Measurements from ENCODE around the gene TFB1M. TPM values are rescaled to one million over a fixed set of nuclear protein-coding genes. Genes with fewer than 3 reads are reported as not detected.

Gene TFB1M
- total and polyA plus RNA-seq, 7 donors, result 10.7 to 22.2 (median 15.1) TPM

- WGBS, 2 donors, result 92% methylated on average over 7 of the region's 7 CpGs
- H3K27me3 ChIP-seq, result no peaks in the 10 kb centered on the region
- no peak overlapping the region for H3K4me3 ChIP-seq
- intact Hi-C loops (cut with DNase I), result loop anchor here (10.0 kb wide), 2 partner anchors 380 to 570 kb away; no protein-coding TSS in a partner anchor
- DNase-seq, result no peak
- no peaks in the 10 kb centered on the region for H3K9me3 ChIP-seq
- no peak for TF ChIP-seq EP300 (IDR thresholded peaks at IDR 0.05)
- TF ChIP-seq POLR2AphosphoS5 (IDR thresholded peaks at IDR 0.05), result no peak
- TF ChIP-seq CTCF (IDR thresholded peaks at IDR 0.05), result no peak
- H3K36me3 ChIP-seq, result no peaks in the 10 kb centered on the region
- peaks cover 0 to 48% (median 28%) of the 10 kb centered on the region in 4 donors for H3K4me1 ChIP-seq
- H3K27ac ChIP-seq, result peak overlapping the region; percentile 4 to 83 (median 60)
Measured at GRCh38 chr6:155245193-155245592, 69.1 kb downstream of the TFB1M start.

GRCh38 chr6:155244434-155244833, 69.8 kb downstream of the TFB1M start:
- Histone ChIP-seq H3K36me3 (no peaks in the 10 kb centered on the region), H3K4me3 (no peak overlapping the region), H3K27me3 (no peaks in the 10 kb centered on the region), H3K4me1 (peaks cover 0 to 49% (median 29%) of the 10 kb centered on the region in 4 donors), H3K27ac (peak overlapping the region; percentile 5 to 83 (median 60)), H3K9me3 (no peaks in the 10 kb centered on the region)
- intact Hi-C loops (cut with DNase I), result loop anchor here (10.0 kb wide), 2 partner anchors 380 to 570 kb away; no protein-coding TSS in a partner anchor
- DNase-seq, result no peak
- 81 to 85% methylated on average over 4 of the region's 4 CpGs for WGBS, 2 donors
- no peak for TF ChIP-seq POLR2AphosphoS5 (IDR thresholded peaks at IDR 0.05)
- no peak for TF ChIP-seq EP300 (IDR thresholded peaks at IDR 0.05)
- TF ChIP-seq POLR2A (IDR thresholded peaks at IDR 0.05), result no peak
- TF ChIP-seq CTCF (IDR thresholded peaks at IDR 0.05), result no peak

GRCh38 chr6:155241966-155242365, 72.3 kb downstream of the TFB1M start:
- peak overlapping the region; percentile 44 to 83 (median 69) for H3K27ac ChIP-seq
- intact Hi-C loops (cut with DNase I), result loop anchor here (10.0 kb wide), 2 partner anchors 377 to 567 kb away; no protein-coding TSS in a partner anchor

GRCh38 chr6:155240905-155241600, 73.2 kb downstream of the TFB1M start:
- no peak for DNase-seq
- WGBS, 2 donors, result 91 to 94% methylated on average over 19 of the region's 19 CpGs
- no peaks in the 10 kb centered on the region for H3K27me3 ChIP-seq
- intact Hi-C loops (cut with DNase I), result loop anchor here (10.0 kb wide), 2 partner anchors 376 to 566 kb away; no protein-coding TSS in a partner anchor
- H3K4me3 ChIP-seq, result no peak overlapping the region
- H3K27ac ChIP-seq, result peak overlapping the region; percentile 44 to 83 (median 69)
- no peaks in the 10 kb centered on the region for H3K36me3 ChIP-seq
- H3K9me3 ChIP-seq, result peaks cover 0 to 4% (median 0%) of the 10 kb centered on the region in 4 donors
- H3K4me1 ChIP-seq, result peaks cover 0 to 31% (median 23%) of the 10 kb centered on the region in 4 donors
- TF ChIP-seq EP300 (IDR thresholded peaks at IDR 0.05), result no peak
- TF ChIP-seq CTCF (IDR thresholded peaks at IDR 0.05), result no peak
- TF ChIP-seq POLR2AphosphoS5 (IDR thresholded peaks at IDR 0.05), result no peak
- TF ChIP-seq POLR2A (IDR thresholded peaks at IDR 0.05), result no peak

More at GRCh38 chr6:155241966-155242365, 72.3 kb downstream of the TFB1M start:
- Histone ChIP-seq H3K36me3 (no peaks in the 10 kb centered on the region), H3K27me3 (no peaks in the 10 kb centered on the region), H3K4me3 (no peak overlapping the region), H3K9me3 (peaks cover 0 to 4% (median 0%) of the 10 kb centered on the region in 4 donors), H3K4me1 (peaks cover 0 to 35% (median 23%) of the 10 kb centered on the region in 4 donors)
- TF ChIP-seq CTCF (IDR thresholded peaks at IDR 0.05) (no peak), EP300 (IDR thresholded peaks at IDR 0.05) (no peak), POLR2A (IDR thresholded peaks at IDR 0.05) (no peak), POLR2AphosphoS5 (IDR thresholded peaks at IDR 0.05) (no peak)
- no peak for DNase-seq
- 81 to 83% methylated on average over 8 of the region's 8 CpGs for WGBS, 2 donors
